ENCODE data around the gene RPS13. TPM values are rescaled to one million over a fixed set of nuclear protein-coding genes. Genes with fewer than 3 reads are reported as not detected.
A peak's percentile ranks its signal among the peaks of the same experiment; 100 is the strongest.

RPS13 gene
- total and polyA plus RNA-seq, 2 donors (not counting 1 experiment from before 2014, with no cell fraction given): 941 to 1,064 TPM

DNA sequence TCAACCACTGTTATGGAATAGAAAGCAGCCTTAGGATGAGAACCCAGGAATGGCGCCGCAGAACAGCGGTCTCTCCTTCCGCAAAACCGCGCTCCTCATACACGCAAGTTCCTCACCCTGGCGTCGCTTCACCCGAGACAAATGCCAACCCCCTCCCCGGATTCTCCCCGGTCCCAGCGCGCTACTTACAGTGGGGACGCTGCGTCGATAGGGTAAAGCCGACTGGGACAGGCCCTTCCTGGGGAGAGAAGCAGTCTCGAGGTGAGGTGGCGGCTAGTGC, 287 bp downstream of the RPS13 start:
- Histone ChIP-seq H3K36me3 (ENCODE audit: control insufficient read depth, insufficient read depth, low read length) (peaks cover 5% of the 10 kb centered on the region), H3K9me3 (ENCODE audit: control insufficient read depth, insufficient read depth, low read depth, low read length) (no peaks in the 10 kb centered on the region), H4K20me1 (ENCODE audit: control insufficient read depth, extremely low read depth, insufficient read depth, low read length) (no peaks in the 10 kb centered on the region), H3K9ac (ENCODE audit: insufficient read depth, low read length) (peak overlapping the region; percentile 97), H3K27me3 (ENCODE audit: control insufficient read depth, insufficient read depth, low read length) (no peaks in the 10 kb centered on the region), H3K4me2 (ENCODE audit: extremely low read depth, insufficient read depth, low read length) (peak overlapping the region; percentile 81), H3K79me2 (ENCODE audit: control insufficient read depth, insufficient read depth, low read length) (peaks cover 24% of the 10 kb centered on the region), H3K4me1 (ENCODE audit: control insufficient read depth, extremely low read depth, insufficient read depth, low read length) (peaks cover 2% of the 10 kb centered on the region), H3K4me3 (replicated peaks in 1 of 4; ENCODE audit: control extremely low read depth in 1 of 4, insufficient read depth in 1 of 4, low read depth in 3 of 4, low read length in 4 of 4) (peak overlapping the region; percentile 91 to 100 (median 96)), H3K27ac (ENCODE audit: insufficient read depth, low read length) (peak overlapping the region; percentile 98), H2AFZ (ENCODE audit: low read length) (peak overlapping the region; percentile 79)
- no peak for DNase-seq (ENCODE audit: low read depth in 2 of 2)
- TF ChIP-seq, protein P1, sequence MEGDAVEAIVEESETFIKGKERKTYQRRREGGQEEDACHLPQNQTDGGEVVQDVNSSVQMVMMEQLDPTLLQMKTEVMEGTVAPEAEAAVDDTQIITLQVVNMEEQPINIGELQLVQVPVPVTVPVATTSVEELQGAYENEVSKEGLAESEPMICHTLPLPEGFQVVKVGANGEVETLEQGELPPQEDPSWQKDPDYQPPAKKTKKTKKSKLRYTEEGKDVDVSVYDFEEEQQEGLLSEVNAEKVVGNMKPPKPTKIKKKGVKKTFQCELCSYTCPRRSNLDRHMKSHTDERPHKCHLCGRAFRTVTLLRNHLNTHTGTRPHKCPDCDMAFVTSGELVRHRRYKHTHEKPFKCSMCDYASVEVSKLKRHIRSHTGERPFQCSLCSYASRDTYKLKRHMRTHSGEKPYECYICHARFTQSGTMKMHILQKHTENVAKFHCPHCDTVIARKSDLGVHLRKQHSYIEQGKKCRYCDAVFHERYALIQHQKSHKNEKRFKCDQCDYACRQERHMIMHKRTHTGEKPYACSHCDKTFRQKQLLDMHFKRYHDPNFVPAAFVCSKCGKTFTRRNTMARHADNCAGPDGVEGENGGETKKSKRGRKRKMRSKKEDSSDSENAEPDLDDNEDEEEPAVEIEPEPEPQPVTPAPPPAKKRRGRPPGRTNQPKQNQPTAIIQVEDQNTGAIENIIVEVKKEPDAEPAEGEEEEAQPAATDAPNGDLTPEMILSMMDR (conservative IDR thresholded peaks at IDR 0.05 in 1 of 2, IDR thresholded peaks at IDR 0.05 in 1 of 2; ENCODE audit: low read depth in 1 of 2, low read length in 2 of 2): no peak

DNA sequence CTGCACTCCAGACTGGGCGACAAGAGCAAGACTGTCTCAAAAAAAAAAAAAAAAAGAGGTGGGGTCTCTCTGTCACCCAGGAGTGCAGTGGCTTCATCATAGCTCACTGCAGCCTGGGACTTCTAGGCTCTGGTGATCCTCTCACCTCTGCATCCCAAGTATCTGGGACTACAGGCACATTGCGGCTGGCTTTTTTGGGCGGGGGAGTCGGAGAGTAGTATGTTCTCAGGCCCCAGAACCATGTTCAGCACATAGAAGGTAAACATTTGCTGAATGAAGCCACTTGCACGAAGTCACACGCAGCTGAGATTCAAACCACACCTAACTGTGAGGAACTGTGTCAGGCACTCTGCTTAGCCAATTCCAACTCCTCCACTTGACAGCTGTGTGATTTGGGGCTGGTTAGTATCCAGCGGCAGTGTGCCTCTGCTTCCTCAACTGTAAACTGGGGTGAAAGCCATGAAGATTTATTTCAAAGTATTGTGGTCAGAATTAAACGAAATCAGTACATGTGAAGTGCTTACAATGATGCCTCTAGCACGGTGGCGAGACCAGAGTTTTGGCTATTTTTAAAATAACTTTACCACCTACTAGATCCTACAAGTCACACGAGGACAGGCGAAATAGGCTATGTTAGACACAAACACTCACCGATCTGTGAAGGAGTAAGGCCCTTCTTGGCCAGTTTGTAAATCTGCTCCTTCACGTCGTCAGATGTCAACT, 789 bp downstream of the RPS13 start:
- peak overlapping the region; percentile 97 for H3K9ac ChIP-seq (ENCODE audit: insufficient read depth, low read length)
- TF ChIP-seq, protein P1 (conservative IDR thresholded peaks at IDR 0.05 in 1 of 2, IDR thresholded peaks at IDR 0.05 in 1 of 2; ENCODE audit: low read depth in 1 of 2, low read length in 2 of 2): no peak
- TF ChIP-seq EZH2 (IDR thresholded peaks at IDR 0.05; ENCODE audit: low read length, missing control alignments): no peak
- H3K4me3 ChIP-seq (replicated peaks in 1 of 4; ENCODE audit: control extremely low read depth in 1 of 4, insufficient read depth in 1 of 4, low read depth in 3 of 4, low read length in 4 of 4): peak overlapping the region; percentile 91 to 100 (median 96)
- H3K27me3 ChIP-seq (ENCODE audit: control insufficient read depth, insufficient read depth, low read length): no peaks in the 10 kb centered on the region
- H3K36me3 ChIP-seq (ENCODE audit: control insufficient read depth, insufficient read depth, low read length): peaks cover 5% of the 10 kb centered on the region
- H2AFZ ChIP-seq (ENCODE audit: low read length): peak overlapping the region; percentile 79
- DNase-seq (ENCODE audit: low read depth in 2 of 2): peak; percentile 3 to 24
- H3K9me3 ChIP-seq (ENCODE audit: control insufficient read depth, insufficient read depth, low read depth, low read length): no peaks in the 10 kb centered on the region
- peaks cover 2% of the 10 kb centered on the region for H3K4me1 ChIP-seq (ENCODE audit: control insufficient read depth, extremely low read depth, insufficient read depth, low read length)
- H4K20me1 ChIP-seq (ENCODE audit: control insufficient read depth, extremely low read depth, insufficient read depth, low read length): no peaks in the 10 kb centered on the region
- H3K27ac ChIP-seq (ENCODE audit: insufficient read depth, low read length): peak overlapping the region; percentile 98
- H3K4me2 ChIP-seq (ENCODE audit: extremely low read depth, insufficient read depth, low read length): peak overlapping the region; percentile 81
- H3K79me2 ChIP-seq (ENCODE audit: control insufficient read depth, insufficient read depth, low read length): peaks cover 24% of the 10 kb centered on the region

DNA sequence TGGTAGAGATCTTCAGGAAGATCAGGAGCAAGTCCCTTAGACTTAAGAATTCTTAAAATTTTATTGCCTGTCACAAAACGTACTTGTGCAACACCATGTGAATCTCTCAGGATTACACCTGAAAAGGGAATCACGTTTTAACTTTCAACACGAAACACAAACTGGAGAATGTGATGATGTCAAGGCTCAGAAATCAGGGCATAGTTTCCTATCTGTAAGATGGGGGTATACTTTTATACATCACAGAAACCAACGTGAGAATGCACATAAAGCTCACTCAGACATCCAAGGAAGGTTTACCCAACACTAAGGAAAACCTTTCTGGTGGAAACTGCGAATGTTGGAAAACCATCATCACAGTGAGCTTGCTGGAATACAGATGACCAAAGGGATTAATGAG, 2.0 kb downstream of the RPS13 start:
- Histone ChIP-seq H3K9me3 (ENCODE audit: control insufficient read depth, insufficient read depth, low read depth, low read length) (no peaks in the 10 kb centered on the region), H3K9ac (ENCODE audit: insufficient read depth, low read length) (no peak overlapping the region), H3K27ac (ENCODE audit: insufficient read depth, low read length) (no peak overlapping the region), H3K79me2 (ENCODE audit: control insufficient read depth, insufficient read depth, low read length) (peaks cover 24% of the 10 kb centered on the region), H2AFZ (ENCODE audit: low read length) (no peak overlapping the region), H3K36me3 (ENCODE audit: control insufficient read depth, insufficient read depth, low read length) (peaks cover 5% of the 10 kb centered on the region), H3K4me3 (replicated peaks in 1 of 4; ENCODE audit: control extremely low read depth in 1 of 4, insufficient read depth in 1 of 4, low read depth in 3 of 4, low read length in 4 of 4) (peak overlapping the region in 3 of 4 experiments; percentile 2 to 100 (median 94)), H3K4me2 (ENCODE audit: extremely low read depth, insufficient read depth, low read length) (peak overlapping the region; percentile 34), H4K20me1 (ENCODE audit: control insufficient read depth, extremely low read depth, insufficient read depth, low read length) (no peaks in the 10 kb centered on the region), H3K27me3 (ENCODE audit: control insufficient read depth, insufficient read depth, low read length) (no peaks in the 10 kb centered on the region), H3K4me1 (ENCODE audit: control insufficient read depth, extremely low read depth, insufficient read depth, low read length) (peaks cover 2% of the 10 kb centered on the region)
- no peak for TF ChIP-seq EZH2 (IDR thresholded peaks at IDR 0.05; ENCODE audit: low read length, missing control alignments)
- TF ChIP-seq, protein P1 (conservative IDR thresholded peaks at IDR 0.05 in 1 of 2, IDR thresholded peaks at IDR 0.05 in 1 of 2; ENCODE audit: low read depth in 1 of 2, low read length in 2 of 2): no peak
- DNase-seq (ENCODE audit: low read depth in 2 of 2): no peak

Data from fibroblast of lung (primary cell).